Stimulated activated naive B cell treated with anti-CD40 and anti-IgM and Interleukin-4, amounts not matched to agents 10 μg/mL and 1 μg/mL and 100 μg/mL, for 72 hours (primary cell): ENCODE results near the gene PRAMEF14.
"Not testable (repeated sequence)": the region's sequence is repeated elsewhere in the genome, so short reads cannot be mapped to it uniquely, and the experiment has no call there.

Experiments used
- ATAC-seq, 2 donors: fragments of 150-1000 bp; cut with Tn5 transposase; replicated peaks; 2 replicates each; pipeline ENCODE4 v1.10.0; 2021; ENCODE audit warnings: moderate library complexity in 1 of 2
- DNase-seq: peaks from one replicate; pipeline ENCODE4 v3.0.0; 2021
- H3K27ac Mint-ChIP-seq: one replicate; pipeline ENCODE4 v1.8.0; 2022; ENCODE audit warnings: mild to moderate bottlenecking, mixed read lengths
- H3K27me3 Mint-ChIP-seq, 2 donors: one replicate each; pipeline ENCODE4 v1.8.0; 2022; ENCODE audit warnings: mixed read lengths in 2 of 2
- H3K36me3 Mint-ChIP-seq, 2 donors: one replicate each; pipeline ENCODE4 v1.8.0; 2022; ENCODE audit warnings: mixed read lengths in 2 of 2, mild to moderate bottlenecking in 1 of 2
- H3K4me1 Mint-ChIP-seq, 2 donors: one replicate each; pipeline ENCODE4 v1.8.0; 2022; ENCODE audit warnings: mixed read lengths in 2 of 2, mild to moderate bottlenecking in 1 of 2
- H3K4me3 Mint-ChIP-seq, 2 donors: one replicate each; pipeline ENCODE4 v1.8.0; 2022; ENCODE audit warnings: mild to moderate bottlenecking in 2 of 2, mixed read lengths in 2 of 2, moderate library complexity in 1 of 2
- H3K9me3 Mint-ChIP-seq, 2 donors: one replicate each; pipeline ENCODE4 v1.8.0; 2022; ENCODE audit warnings: mixed read lengths in 2 of 2, mild to moderate bottlenecking in 1 of 2

Gene PRAMEF14, protein sequence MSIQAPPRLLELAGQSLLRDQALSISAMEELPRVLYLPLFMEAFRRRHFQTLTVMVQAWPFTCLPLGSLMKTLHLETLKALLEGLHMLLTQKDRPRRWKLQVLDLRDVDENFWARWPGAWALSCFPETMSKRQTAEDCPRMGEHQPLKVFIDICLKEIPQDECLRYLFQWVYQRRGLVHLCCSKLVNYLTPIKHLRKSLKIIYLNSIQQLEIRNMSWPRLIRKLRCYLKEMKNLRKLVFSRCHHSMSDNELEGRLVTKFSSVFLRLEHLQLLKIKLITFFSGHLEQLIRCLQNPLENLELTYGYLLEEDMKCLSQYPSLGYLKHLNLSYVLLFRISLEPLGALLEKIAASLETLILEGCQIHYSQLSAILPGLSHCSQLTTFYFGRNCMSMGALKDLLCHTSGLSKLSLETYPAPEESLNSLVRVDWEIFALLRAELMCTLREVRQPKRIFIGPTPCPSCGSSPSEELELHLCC

DNA sequence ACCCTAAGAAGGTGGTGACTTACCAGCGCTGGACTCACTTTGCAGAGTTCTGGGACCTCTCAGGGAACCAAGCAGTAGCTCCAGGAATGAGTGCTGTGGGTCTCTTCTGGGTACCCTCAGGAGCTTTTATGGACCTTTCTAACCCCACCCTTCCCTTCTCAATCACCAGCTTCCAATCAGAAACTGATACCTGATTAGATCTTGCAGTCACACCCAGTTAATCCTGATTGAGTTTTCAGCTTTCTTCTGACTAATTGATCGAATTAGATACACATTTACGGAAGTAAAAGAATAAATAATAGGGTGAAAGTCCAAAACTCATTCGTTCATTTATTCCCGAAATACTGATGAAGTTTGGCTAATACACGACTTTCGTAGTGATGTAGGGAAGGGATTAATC is at the start of gene PRAMEF14:
Gene PRAMEF14, minus strand, starts transcription at position 101 of the 400 bp plus-strand sequence. CDS start 1,820 bp downstream, outside the sequence.
- not testable (repeated sequence) for H3K36me3 Mint-ChIP-seq, H3K27ac Mint-ChIP-seq, H3K9me3 Mint-ChIP-seq, ATAC-seq, H3K27me3 Mint-ChIP-seq, H3K4me1 Mint-ChIP-seq, DNase-seq, H3K4me3 Mint-ChIP-seq

DNA sequence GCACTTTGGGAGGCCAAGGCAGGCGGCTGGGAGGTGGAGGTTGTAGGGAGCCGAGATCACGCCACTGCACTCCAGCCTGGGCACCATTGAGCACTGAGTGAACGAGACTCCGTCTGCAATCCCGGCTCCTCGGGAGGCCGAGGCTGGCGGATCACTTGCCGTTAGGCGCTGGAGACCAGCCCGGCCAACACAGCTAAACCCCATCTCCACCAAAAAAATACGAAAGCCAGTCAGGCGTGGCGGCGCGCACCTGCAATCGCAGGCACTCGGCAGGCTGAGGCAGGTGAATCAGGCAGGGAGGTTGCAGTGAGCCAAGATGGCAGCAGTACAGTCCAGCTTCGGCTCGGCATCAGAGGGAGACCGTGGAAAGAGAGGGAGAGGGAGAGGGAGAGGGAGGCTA is 48.4 kb upstream of the PRAMEF14 start:
- not testable (repeated sequence) for ATAC-seq, DNase-seq, H3K36me3 Mint-ChIP-seq, H3K27ac Mint-ChIP-seq, H3K4me3 Mint-ChIP-seq, H3K9me3 Mint-ChIP-seq, H3K4me1 Mint-ChIP-seq
- H3K27me3 Mint-ChIP-seq = peaks cover 3 to 13% of the 10 kb centered on the region in 2 donors

DNA sequence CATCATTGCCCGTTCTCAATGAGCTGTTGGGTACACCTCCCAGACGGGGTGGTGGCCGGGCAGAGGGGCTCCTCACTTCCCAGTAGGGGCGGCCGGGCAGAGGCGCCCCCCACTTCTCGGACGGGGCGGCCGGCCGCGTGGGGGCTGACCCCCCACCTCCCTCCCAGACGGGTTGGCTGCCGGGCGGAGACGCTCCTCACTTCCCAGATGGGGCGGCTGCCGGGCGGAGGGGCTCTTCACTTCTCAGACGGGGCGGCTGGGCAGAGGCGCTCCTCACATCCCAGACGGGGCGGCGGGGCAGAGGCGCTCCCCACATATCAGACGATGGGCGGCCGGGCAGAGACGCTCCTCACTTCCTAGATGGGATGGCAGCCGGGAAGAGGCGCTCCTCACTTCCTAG is 47.8 kb upstream of the PRAMEF14 start:
- not testable (repeated sequence) for H3K9me3 Mint-ChIP-seq, H3K27ac Mint-ChIP-seq, H3K4me3 Mint-ChIP-seq, DNase-seq, ATAC-seq, H3K36me3 Mint-ChIP-seq, H3K4me1 Mint-ChIP-seq
- peaks cover 3 to 19% of the 10 kb centered on the region in 2 donors for H3K27me3 Mint-ChIP-seq

DNA sequence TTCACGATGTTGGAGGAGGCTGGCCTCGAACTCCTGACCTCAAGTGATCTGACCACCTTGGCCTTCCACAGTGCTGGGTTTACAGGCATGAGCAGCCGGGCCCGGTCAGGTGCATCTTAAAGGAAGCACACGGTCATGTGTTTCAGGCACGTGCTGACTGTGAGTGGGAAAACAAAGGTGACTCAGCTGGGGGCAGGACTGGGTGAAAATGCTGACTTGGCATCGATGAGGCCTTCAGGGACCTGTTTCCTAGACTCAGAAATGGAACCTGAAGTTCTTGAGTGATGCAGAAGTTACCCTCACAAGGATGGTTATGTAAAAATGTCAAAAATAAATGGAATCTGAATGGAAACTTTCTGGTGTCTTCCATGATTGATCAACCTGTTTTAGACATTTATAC is 46.1 kb upstream of the PRAMEF14 start:
- peaks cover 3 to 19% of the 10 kb centered on the region in 2 donors for H3K27me3 Mint-ChIP-seq
- H3K4me1 Mint-ChIP-seq, H3K36me3 Mint-ChIP-seq, DNase-seq, H3K27ac Mint-ChIP-seq, ATAC-seq, H3K9me3 Mint-ChIP-seq, H3K4me3 Mint-ChIP-seq: not testable (repeated sequence)

DNA sequence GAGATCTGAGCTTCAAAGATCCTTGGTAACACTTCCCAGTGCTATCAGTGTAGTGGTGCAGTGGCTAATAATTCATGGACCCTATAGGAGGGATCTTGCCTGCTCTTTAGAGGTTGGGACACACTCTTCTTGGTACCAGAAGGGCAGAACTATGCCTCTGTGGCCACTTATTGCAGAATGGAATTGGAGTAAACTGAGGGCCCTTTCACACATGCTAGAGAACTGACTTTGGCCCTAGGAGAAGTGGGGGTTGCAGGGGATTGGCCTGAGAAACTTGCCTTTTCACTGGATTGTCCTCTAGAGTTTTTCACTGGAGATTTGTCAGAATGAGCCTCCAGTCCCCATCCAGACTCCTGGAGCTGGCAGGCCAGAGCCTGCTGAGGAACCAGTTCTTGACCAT is 42.4 kb upstream of the PRAMEF14 start, which contains the start of gene PRAMEF17:
Gene PRAMEF17, plus strand, starts transcription at position 301 of the 400 bp plus-strand sequence. Its CDS starts 26 bp downstream, at position 327.
- not testable (repeated sequence) for H3K36me3 Mint-ChIP-seq, H3K9me3 Mint-ChIP-seq, DNase-seq, ATAC-seq, H3K4me3 Mint-ChIP-seq, H3K27ac Mint-ChIP-seq, H3K4me1 Mint-ChIP-seq
- peaks cover 3 to 24% of the 10 kb centered on the region in 2 donors for H3K27me3 Mint-ChIP-seq

DNA sequence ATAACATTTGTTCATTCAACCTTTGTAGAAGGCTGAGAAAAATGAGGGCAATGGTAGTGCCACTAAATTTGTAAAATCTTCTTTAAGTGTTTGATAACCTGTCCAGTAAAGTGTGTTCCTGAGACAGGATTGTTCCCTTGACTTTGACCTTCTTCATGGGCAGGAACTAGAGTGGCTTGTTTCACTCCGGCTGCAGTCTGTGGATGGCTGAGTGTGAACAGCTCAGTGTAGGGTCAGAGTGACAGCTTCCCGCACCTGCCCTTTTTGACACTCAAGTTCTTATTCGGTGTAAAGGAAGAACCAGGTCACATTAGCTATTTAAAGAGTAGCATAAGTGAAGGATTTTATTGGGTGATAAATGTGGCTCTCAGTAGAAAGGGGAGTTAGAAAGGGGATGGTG is 33.4 kb upstream of the PRAMEF14 start:
- H3K4me1 Mint-ChIP-seq, ATAC-seq, DNase-seq, H3K27ac Mint-ChIP-seq, H3K36me3 Mint-ChIP-seq, H3K4me3 Mint-ChIP-seq, H3K27me3 Mint-ChIP-seq, H3K9me3 Mint-ChIP-seq: not testable (repeated sequence)

DNA sequence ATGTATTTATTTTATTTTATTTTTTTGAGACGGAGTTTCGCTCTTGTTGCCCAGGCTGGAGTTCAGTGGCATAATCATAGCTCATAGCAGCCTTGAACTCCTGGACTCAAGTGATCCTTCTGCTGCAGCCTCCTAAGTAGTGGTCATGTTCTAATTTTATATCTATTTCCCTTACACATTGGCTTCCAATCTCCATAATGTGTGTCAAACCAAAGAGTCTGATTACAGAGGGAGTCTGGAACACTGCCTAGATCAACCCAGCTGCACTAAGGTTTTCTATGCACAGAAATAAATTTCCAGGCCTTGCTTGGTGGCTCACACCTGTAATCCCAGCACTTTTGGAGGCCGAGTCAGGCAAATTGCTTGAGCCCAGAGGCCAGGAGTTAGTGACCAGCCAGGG is 32.0 kb upstream of the PRAMEF14 start:
- not testable (repeated sequence) for DNase-seq, H3K36me3 Mint-ChIP-seq, H3K27ac Mint-ChIP-seq, ATAC-seq, H3K9me3 Mint-ChIP-seq, H3K4me1 Mint-ChIP-seq, H3K27me3 Mint-ChIP-seq, H3K4me3 Mint-ChIP-seq

DNA sequence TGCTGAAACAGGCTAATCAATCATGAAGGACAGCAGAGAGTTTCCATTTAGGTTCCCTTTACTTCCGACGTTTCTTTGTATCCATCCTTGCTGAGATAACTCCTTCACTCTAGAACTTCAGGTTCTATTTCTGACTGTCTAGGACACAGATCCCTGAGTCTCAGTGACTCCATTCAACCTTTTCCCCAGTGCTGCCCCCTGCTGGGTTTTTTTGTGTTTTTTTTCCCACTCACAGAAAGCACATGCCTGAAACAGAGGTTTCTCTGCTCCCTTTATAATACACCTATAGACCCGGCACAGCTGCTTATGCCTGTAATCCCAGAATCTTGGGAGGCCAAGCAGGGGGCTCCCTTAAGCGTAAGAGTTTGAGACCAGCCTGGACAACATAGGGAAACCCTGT is 21.6 kb upstream of the PRAMEF14 start:
- H3K9me3 Mint-ChIP-seq, H3K4me1 Mint-ChIP-seq, H3K4me3 Mint-ChIP-seq, H3K27ac Mint-ChIP-seq, DNase-seq, H3K36me3 Mint-ChIP-seq: not testable (repeated sequence)
- peaks cover 5 to 10% of the 10 kb centered on the region in 2 donors for H3K27me3 Mint-ChIP-seq
- ATAC-seq = peak in 1 of 2 donors; percentile 44

DNA sequence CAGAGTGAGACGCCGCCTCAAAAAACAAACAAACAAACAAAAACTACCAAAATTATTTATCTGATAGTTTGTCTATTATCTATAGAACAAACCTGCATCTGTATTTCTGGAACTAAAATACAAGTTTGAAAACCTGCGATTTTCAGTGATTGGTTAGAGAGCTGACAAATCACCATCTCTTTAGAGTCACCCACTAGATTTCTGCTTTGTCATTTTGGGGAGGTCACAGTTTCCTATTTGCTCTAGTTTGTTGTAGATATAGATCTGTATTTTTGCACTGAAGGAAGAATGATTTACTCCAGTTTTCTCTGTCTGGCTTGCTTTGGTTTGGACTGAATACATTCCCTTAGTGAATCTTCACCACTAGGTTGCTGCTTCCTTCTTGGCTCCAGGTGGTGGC is 19.6 kb upstream of the PRAMEF14 start:
- H3K4me1 Mint-ChIP-seq, H3K36me3 Mint-ChIP-seq, H3K27ac Mint-ChIP-seq, ATAC-seq, DNase-seq, H3K9me3 Mint-ChIP-seq, H3K4me3 Mint-ChIP-seq: not testable (repeated sequence)
- H3K27me3 Mint-ChIP-seq = peaks cover 5 to 10% of the 10 kb centered on the region in 2 donors

DNA sequence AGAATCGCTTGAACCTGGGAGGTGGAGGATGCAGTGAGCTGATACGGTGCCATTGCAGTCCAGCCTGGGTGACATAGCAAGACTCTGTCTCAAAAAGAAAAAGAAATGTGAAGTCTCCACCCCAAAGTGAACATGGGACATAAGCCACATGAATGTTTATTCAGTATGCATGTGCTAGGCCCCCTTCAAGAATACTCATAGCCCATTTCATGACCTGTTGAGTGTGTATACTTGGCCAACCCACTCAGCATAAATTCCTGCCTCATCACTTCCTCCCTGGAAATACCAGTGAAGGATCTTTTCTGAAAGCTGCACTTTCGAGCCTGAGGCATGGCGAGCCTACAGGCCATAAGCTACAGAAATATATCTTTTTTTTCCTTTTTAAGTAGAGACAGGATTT is 18.0 kb upstream of the PRAMEF14 start:
- peaks cover 0 to 10% of the 10 kb centered on the region in 2 donors for H3K27me3 Mint-ChIP-seq
- H3K4me3 Mint-ChIP-seq, DNase-seq, H3K36me3 Mint-ChIP-seq, H3K27ac Mint-ChIP-seq, ATAC-seq, H3K9me3 Mint-ChIP-seq, H3K4me1 Mint-ChIP-seq: not testable (repeated sequence)

DNA sequence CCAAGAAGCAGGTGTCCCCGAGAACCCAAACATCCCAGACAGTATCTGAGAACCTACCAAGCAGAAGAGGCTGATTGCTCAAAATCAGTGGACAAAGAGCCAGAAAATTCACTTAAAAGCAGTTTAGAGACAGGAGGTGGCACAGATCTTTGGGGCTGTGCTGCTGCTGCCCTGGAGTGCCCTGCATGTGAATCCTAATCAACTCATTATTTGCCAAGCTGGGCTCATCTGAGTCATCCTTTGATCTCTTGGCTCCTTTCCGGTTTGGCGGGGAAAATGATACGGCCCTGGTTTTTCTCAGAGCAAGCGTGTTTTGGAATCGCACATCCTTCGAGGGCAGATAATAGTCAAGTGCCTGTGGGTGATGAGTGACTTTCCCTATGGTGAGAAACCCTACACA is 15.4 kb upstream of the PRAMEF14 start:
- not testable (repeated sequence) for DNase-seq, H3K27me3 Mint-ChIP-seq, H3K9me3 Mint-ChIP-seq, H3K36me3 Mint-ChIP-seq, H3K4me1 Mint-ChIP-seq, ATAC-seq, H3K27ac Mint-ChIP-seq, H3K4me3 Mint-ChIP-seq

DNA sequence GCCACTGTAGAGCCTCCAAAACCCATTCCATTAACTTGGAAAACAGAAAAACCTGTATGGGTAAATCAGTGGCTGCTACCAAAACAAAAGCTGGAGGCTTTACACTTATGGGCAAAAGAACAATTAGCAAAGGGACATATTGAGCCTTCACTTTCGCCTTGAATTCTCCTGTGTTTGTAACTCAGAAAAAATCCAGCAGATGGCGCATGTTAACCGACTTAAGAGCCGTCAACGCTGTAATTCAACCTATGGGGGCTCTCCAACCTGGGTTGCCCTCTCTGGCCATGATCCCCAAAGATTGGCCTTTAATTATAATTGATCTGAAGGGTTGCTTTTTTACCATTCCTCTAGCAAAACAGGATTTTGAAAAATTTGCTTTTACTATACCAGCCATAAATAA is 9.8 kb upstream of the PRAMEF14 start:
- H3K4me1 Mint-ChIP-seq, H3K9me3 Mint-ChIP-seq, H3K36me3 Mint-ChIP-seq, H3K4me3 Mint-ChIP-seq, H3K27me3 Mint-ChIP-seq, H3K27ac Mint-ChIP-seq: not testable (repeated sequence)
- ATAC-seq (peak in 1 of 2 donors; percentile 36), DNase-seq (peak; percentile 27)

DNA sequence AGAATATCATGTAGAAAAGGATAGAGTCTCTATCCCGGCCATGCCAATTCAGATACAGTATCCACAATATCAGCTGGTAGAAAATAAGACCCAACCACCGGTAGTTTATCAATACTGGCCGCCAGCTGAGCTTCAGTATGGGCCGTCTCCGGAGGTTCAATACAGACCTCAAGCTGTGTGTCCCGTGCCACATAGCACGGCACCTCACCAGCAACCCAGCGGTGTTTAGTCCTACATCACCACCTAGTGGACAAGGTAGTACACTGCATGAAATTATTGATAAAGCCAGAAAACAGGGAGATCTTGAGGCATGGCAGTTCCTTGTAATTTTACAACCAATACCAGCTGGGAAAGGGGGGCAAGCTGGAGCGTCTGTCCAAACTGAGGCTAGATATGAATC is 7.5 kb upstream of the PRAMEF14 start:
- not testable (repeated sequence) for H3K27me3 Mint-ChIP-seq, H3K27ac Mint-ChIP-seq

DNA sequence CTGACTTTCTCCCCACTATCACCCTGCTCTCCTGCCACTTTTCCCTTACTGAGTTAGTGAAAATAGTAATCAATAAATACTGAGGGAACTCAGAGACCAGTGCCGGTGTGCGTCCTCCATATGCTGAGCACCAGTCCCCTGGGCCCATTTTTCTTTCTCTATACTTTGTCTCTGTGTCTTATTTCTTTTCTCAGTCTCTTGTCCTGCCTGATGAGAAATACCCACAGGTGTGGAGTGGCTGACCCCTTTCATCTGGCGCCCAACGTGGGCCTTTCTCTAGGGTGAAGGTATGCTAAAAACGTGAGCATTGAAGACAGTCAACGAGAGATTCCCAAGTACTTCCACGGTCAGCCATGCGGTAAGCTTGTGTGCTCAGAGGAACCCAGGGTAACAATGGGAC is 6.5 kb upstream of the PRAMEF14 start:
- ATAC-seq, H3K27ac Mint-ChIP-seq: not testable (repeated sequence)

More for the DNA sequence above, 7.5 kb upstream of the PRAMEF14 start:
- DNase-seq, H3K4me3 Mint-ChIP-seq, ATAC-seq, H3K4me1 Mint-ChIP-seq, H3K36me3 Mint-ChIP-seq, H3K9me3 Mint-ChIP-seq: not testable (repeated sequence)

DNA sequence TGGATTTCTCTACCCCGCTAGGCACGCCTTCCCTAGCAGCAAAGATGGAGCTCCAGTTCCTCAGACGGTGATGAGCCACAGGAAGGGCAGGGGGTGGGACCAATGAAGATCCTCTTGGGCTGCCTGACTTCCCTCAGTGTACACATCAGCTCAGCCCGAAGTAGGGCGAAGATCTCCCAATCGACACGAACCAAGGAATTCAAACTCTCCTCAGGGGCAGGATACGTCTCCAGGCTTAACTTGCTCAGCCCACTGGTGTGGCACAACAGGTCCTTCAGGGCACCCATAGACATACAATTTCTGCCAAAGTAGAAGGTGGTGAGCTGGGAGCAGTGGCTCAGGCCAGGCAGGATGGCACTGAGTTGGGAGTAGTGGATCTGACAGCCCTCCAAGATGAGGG is 4.4 kb downstream of the PRAMEF14 start:
- H3K4me3 Mint-ChIP-seq, H3K4me1 Mint-ChIP-seq, H3K9me3 Mint-ChIP-seq, DNase-seq, H3K27me3 Mint-ChIP-seq, ATAC-seq, H3K36me3 Mint-ChIP-seq, H3K27ac Mint-ChIP-seq: not testable (repeated sequence)

More for the DNA sequence above, 6.5 kb upstream of the PRAMEF14 start:
- H3K27me3 Mint-ChIP-seq, H3K4me3 Mint-ChIP-seq, H3K36me3 Mint-ChIP-seq, DNase-seq, H3K4me1 Mint-ChIP-seq: not testable (repeated sequence)
- H3K9me3 Mint-ChIP-seq = peaks cover 5 to 10% of the 10 kb centered on the region in 2 donors
